NCI-H146 treated with DMSO at 0.1 percent for 48 hours (cell line): Measurements from ENCODE around the gene LIG1.
"Not testable (repeated sequence)": the region's sequence is repeated elsewhere in the genome, so short reads cannot be mapped to it uniquely, and the experiment has no call there.

Experiments
- DNase-seq: peaks from one replicate; lab custom pipeline; 2025; ENCODE audit not compliant: unreplicated experiment; lab: John Stamatoyannopoulos, UW

Gene LIG1

GRCh38 chr19:48085904-48086864, 84.0 kb downstream of the LIG1 start:
- no peak for DNase-seq

GRCh38 chr19:48085076-48085475, 85.1 kb downstream of the LIG1 start:
- DNase-seq, result no peak

DNA sequence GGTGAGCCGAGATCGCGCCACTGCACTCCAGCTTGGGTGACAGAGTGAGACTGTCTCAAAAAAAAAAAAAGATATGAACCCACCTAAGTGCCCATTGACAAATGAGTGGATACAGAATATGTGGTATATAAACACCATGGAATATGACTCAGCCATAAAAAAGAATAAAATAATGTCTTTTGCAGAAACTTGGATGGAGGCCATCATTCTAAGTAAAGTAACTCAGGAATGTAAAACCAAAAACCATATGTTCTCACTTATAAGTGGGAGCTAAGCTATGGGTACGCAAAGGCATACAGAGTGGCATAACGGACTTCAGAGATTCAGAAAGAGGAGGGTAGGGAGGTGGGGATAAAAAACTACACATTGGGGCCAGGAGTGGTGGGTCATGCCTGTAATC, 89.0 kb downstream of the LIG1 start:
- DNase-seq, result no peak

- not testable (repeated sequence) for DNase-seq
These were observed 99.9 kb downstream of the LIG1 start for GRCh38 chr19:48070177-48070769.

- DNase-seq, result no peak
These were observed 100.7 kb downstream of the LIG1 start for GRCh38 chr19:48069435-48069834.
